C1 segment of cervical spinal cord (tissue), 14 donors: ENCODE data around the gene NET1.
"Not testable (repeated sequence)": the region's sequence is repeated elsewhere in the genome, so short reads cannot be mapped to it uniquely, and the experiment has no call there.

Experiments used
- DNase-seq, 14 donors: peaks; one replicate each; lab custom pipeline; 2025; lab: John Stamatoyannopoulos, UW

NET1 gene

DNA sequence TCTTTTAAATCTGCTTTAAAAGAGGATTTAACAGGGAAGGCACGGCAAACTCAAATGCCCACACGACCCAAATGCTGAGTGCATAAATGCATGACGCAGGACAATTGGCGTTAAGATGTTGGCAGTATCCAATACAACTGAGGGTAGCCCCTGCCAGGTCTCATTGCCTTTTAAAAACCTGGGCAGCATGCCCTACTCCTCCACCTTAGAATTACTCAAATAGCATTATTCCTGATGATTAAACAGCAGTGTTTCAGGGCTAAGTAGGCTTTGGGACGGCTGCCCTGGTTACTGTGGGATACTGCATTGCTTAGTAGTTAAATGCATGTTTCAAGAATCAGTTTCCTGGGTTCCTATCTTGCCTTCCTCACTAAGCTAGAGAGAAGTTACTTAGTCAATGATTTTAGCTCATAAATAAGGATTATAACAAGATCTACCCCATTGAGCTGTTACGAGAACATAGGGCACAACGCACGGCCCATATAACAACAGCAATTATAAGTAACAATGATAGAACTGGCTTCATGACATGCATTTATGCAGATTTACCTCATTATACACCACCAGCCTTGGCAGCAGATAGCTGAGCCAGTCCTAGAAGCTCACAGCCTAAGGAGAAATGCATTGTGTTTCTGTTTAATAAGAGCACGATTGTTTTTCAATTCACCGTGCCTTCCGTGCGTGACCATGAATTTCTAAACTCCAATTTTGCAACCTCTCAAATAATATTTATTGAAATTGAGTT, 15.6 kb upstream of the NET1 start:
- DNase-seq: peak in 9 of 14 donors; percentile 16 to 68 (median 42)

DNA sequence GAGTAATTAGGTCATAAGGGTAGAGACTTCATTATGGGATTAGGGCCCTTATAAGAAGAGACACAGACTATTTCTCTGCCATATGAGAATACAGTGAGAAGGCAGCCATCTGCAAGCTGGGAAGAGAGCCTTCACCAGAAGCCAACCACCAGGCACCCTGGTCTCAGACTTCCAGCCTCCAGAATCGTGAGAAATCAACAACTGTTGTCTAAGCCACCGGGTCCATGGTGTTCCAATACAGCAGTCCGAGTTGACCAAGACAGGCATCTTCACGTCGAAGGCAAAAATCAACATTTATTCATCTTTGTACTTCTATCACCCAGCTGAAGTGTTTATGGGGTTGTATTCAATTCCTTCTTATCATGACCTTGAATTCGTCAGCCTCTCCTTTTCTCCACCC, 13.0 kb upstream of the NET1 start:
- DNase-seq: no peak

DNA sequence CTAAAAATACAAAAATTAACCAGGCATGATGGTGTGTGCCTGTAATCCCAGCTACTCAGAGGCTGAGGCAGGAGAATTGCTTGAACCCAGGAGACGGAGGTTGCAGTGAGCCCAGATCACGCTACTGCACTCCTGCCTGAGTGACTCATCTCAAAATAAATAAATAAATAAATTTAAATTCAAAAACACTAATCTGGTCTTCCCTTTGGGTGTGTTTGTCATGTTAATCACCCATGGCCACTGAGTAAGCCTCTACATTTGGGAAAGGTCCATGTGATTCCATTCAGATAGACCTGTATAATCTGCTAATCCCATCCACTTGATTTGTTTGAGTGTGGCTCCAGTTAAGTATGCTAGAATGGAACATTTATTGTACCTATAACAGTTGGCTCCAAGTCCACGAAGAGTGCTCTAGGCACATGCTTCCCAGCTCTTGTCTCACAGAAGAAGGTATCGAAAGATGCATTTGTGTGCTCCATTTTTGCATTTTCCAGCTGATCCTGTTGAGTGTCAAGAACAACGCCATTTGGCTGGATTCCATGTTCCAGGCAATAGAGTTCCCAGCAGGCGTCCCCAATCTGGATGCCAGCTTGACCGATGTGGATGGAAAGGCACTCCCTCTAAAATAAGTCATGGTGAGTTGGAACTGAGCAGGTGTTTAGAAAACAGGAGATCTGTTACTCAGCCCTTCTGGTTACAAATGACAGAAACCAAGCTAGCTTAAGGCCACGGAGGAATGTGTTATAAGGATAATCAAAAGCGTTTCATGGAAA, 11.7 kb upstream of the NET1 start:
- DNase-seq: peak in 1 of 14 donors; percentile 12

DNA sequence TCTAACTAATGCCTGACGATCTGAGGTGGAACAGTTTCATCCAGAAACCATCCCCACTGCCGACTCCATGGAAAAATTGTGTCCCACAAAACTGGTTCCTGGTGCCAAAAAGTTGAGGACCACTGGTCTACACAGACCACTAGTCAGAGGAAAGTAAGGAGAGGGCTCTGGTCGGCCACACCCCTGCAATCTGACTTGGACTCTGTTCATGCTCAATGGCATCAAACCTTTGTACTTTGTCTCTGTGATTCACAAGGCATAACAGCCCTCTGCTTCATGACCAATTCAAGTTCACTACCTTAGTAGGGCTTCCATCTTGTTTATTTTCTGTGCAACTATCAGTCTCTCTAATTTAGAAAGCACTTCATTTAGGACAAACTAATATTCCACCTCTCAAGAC, 9.6 kb upstream of the NET1 start:
- no peak for DNase-seq

DNA sequence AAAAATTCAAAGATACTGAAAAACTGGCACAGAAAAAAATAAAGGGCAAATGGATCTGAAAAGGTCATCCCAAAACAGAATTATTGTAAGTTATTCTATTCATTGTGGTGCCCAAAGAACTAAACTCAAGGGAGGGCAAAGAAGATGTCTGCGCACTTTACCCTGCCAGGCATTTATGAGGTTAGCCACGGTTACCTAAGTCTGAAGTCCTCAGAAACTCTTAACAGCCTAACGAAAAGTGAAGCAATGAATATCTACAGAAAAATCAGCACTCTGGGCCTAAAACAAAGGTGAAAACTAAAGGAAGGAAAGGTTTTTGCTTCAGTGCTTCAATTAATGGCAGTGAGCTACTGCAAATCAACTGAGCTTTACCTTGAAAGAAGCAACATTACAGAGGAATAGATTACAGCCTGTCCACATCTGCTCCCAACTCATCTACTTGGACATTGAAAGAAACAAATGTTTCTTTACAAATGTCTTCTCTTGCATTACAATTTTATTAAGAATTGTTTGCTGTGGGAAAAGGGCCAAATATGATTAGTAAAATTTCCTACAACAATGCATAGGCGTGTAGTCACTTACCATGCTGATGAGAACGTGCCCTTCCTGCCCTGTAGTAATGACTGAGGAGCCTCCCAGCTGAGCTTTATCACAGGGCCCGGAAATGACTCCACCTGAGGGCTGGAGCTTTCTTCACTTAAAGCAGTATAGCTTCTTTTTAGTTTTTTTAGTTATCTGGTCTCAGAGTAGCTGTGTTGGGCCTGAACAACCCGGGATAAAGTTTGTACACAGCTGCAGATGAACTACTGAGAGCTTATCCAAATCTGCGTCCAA, 7.9 kb upstream of the NET1 start, which contains the start of gene TUBAL3:
Gene TUBAL3, minus strand, starts transcription at position 621 of the 834 bp plus-strand sequence. Its CDS starts 36 bp downstream, at position 585.
- no peak for DNase-seq

DNA sequence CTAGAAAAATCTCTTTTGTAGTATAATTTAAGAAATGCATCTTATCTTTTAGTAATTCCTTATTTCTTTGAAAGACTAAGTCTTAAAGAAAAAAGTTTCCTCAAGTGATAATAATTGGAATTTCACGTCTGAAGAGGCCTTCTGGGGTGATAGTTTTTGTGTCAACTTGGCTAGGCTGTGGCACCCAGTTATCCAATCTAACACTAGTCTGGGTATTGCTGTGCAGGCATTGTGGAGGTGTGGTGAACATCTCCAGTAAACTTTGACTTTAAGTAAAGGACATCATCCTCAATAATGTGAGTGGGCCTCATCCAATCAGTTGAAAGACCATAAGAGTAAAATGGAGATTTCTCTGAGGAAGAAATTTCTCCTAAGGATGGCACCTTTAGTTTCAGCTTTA, 5.4 kb upstream of the NET1 start:
- DNase-seq: no peak

DNA sequence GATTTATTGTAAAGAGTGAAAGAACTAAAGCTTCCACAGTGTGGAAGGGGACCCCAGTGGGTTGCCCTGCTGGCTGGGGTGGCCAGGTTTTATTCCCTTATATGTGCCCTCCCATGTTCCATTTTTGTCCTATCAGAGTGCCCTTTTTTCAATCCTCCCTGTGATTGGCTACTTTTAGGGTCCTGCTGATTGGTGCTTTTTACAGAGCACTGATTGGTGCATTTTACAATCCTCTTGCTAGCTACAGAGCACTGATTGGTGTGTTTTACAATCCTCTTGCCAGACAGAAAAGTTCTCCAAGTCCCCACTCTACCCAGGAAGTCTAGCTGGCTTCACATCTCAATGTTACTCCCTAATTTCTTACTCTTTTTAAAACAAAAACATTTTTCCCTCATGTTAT, 1.6 kb upstream of the NET1 start:
- not testable (repeated sequence) for DNase-seq

DNA sequence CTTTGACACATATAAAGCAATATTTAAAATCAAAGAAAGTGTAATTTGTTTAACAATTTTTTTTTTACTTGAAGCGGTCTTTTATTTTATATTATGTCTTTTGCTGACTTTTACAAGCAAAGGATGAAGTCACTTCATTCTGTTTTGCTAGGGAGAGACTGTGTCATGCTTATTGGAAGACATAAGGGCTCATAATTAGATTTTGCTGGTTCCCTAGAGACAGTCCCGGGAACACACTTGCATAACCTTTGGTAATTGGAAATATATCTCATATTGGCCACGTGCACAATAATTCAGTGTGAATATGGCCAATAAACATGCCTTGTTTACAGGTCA, 448 bp upstream of the NET1 start:
- no peak for DNase-seq

DNA sequence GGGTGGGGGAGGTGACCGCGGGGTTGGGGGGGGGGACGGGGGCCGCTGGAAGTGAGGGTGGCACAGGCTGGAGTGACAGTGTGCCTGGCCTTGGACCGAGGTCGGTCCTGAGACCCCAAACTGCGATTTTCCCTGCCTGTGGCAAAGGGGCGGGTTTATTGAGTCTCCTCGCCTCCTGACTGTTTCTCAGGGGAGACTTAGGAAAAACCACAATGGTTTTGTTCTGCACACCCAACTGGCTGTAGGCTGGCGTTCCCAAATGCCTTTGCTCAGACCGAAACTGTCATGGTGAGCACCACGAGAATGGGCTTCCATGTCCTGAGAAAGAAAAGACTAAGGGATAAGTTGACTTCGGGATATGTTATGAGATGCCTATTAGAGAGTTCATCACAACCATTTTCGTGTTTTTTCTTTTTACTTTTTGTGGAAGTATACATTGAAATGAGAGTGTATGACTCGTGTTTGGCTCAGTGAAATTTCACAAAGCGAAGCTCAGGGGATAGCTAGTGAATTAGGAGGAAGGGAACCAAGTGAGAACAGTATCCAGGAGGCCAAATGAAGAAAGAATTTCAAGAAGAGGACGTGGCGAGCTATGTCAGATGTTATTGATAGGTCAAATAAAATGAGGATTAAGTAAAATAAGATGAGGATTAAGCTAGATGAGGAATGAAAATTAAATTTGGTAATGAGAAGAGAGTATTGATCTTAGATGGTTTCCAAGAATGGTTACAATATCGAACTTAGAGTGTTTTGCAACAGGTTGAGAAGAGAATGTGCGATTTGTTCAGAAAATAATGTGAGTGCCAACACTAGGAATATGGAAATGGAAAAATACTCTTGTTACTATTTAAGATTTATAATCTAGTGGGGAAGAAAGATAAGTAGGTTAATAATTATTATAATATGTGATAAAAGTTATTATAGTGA, 918 bp downstream of the NET1 start:
- peak in 3 of 14 donors; percentile 41 to 64 (median 45) for DNase-seq

DNA sequence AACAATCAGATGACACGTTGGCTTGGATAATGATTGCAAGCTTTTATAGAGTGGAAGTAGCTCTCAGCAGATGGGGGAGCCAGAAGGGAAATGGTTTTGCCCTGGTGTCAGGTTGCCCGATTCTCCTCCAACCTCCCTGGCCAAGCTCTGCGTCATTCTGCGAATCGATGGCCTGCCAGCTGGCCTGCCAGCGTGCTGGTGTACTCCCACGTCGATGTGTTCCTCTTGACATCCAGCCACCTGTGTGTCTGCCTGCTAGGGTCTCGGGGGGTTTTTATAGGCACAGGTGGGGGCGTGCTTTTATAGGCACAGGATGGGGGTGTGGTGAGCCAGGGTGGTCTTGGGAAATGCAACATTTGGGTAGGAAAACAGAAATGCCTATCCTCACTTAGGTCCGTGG, 4.6 kb downstream of the NET1 start:
- DNase-seq: peak in 3 of 14 donors; percentile 2 to 89 (median 20)

DNA sequence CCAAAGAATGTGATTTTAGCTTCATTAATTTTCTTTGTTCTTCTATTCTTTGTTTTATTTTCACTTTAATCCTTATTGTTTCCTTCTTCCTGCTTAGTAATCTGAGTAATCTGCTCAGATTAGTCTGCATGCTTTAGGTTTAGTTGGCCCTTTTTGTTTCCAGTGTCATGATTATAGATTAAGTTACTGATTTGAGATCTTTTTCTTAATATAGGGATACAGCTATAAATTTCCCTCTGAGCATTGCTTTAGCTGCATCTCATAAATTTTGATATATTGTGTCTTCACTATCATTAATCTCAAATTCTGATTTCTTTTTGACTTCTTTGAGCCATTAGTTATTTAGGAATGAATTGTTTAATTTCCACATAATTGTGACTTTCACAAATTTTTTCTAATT, 6.2 kb downstream of the NET1 start:
- DNase-seq: no peak

DNA sequence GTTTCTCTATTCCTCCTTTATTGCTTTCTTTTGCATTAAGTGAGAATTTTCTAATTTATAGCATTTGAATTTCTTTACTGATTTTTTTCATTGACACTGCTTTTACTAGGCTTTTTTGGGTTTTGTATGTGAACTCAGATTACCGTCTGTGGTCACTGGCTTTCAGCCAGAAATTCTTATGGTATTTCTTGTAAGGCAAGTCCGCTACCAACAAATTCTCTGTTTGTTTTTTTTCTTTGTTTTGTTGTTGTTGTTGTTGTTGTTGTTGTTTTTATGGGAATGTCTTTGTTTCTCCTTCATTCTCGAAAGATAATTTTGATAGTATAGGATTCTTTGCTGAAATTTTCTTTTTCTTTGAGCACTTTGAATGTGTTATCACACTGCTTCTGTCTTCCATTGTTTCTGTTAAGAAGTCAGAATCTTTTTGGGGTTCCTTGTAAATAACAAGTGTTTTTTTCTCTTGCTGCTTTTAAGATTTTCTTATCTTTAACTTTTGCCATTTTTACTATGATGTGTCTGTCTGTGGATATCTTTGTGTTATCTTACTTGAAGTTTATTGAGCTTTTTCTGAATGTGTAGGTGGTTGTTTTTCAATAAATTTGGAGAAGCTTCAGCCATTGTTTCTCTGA, 7.2 kb downstream of the NET1 start:
- DNase-seq: no peak

DNA sequence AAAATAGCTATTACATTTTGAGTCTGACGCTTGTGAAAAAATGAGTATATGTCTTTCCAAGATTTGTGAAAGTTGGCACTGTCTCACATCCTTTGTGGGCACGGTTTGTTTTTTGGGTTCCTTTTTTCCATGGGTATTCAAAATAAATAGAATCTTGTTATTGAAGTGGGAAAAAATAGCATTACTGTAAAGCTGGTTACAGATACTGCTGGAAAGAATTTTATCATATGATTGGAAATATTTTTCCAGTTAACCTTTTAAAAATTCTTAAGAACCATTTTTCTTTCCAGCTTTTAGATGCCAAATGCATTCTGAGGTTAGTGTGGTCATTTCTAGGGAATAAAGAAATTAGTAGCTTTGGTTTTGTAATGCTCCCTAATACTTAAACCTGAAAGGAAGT, 11.4 kb downstream of the NET1 start:
- DNase-seq: no peak

DNA sequence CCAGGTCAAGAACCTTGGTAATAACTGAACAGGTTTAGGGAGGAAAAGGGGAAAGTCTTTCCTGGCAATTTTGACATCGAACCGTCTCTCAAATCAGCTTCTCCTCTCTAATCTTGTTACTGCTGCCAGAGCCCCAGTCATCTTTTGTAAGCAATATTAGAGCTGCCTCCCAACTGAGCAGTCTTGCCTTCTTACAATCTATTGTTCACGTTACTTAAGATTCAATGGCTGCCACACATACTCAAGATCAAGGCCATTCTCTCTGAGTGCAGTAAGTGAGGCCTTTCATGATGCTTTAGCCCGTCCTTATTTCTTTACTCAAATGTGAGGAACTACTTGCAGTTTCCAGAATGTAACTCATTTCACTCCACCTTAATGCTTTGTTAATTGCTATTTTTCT, 12.4 kb downstream of the NET1 start:
- DNase-seq: no peak

DNA sequence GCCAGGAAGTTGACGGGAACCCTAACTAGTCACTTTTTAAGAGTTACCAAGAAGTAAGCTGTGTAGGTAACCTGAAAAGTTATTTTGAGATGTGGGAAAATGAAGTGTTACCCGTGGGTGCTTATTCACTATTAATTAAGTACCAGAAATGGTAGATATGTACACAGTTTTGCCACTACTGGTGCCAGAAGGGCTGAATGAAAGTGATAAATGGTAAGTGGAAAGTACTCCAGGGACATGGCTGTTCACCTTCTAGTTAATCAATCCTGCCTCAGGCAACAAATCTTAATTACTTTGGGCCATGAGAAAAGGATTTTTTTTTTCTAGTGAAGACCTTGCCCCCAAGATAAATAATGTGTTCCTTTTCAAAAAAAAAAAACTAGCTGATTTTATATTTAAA, 15.8 kb downstream of the NET1 start:
- no peak for DNase-seq

DNA sequence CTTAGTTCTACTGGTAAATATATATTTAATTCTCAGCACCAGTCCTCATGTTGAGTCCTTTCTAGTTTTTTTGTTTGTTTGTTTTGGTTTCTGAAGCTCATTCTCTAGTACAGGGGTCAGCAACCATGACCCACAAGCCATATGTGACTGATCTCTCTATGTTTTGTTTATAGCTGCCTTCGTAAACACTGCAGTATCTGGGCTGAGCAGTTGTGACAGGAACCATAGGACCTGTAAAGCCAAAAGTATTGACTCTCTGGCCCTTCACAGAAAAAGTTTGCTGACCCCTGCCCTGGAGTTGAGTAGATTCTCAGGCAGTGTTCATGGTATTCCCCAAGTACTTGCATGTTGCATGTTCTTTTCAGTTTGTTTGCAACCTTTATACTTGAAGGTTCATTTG, 20.8 kb downstream of the NET1 start:
- no peak for DNase-seq

DNA sequence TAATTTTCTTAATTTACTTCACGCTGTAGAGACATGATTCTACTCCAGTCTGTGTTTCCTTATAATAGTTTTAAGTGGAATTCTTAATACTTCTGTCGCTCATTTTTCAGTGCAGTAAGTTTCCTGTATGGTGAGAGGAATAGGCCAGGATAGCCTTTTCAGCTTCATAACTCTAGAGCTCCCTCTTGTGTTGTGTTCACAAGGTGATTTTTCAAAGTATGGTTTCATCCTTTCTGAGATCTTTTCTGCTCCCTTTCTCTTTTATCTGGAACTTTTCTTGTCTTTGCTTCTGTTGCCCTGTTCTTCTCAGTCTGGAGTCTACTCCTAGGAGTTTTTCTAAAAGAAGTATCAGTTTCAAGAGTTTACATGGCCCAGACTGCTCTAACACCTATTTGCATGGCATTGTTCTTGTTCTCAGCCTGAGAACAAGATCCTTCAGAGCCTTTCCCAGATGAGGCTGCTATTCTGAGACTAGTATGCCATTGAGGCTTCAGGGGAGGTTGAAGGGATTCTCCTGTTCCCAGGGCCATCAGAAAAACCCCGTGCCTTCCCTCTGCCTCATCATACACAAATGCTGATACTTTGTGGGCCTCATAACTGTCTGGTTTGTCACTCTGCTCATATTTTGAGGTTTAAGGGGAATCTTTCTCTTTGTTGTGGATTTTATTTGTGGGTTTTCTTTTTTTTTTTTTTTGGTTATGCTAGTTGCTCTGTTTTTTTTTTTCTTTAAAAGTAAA, 21.8 kb downstream of the NET1 start:
- DNase-seq: peak in 2 of 14 donors; percentile 9 to 15

DNA sequence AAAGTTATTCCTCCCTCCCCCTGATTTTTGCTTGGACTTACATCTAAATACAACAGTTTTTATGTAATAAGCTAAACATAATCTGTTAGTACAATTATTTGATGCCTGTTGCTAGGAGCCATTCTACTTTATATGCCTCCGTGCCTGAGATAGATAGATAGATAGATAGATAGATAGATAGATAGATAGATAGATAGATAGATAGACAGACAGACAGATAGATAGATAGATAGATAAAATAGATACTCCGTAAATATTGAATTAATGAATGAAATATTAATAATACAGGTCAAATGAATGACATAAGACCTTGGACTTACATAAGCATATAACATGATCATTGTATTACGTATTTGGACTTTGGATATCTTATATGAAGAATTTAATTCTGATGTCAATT, 23.0 kb downstream of the NET1 start:
- no peak for DNase-seq

DNA sequence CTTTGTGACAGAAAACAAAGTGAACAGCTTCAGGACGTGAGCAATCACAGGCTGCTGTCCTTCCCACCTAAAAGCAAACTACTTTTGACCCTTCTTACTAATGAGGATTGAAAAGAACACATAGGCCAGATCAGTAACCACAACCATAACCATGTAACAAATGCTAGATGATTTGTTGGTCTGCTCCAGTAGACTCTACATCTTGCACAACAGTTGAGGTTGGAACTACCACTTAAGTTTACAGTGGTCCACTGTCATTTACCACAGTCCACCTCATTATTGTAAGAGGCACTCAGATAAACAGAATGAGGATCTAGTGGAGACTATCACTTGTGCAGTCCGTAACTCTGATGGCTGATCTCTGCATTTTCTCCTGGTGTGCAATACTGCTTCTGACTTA, 27.8 kb downstream of the NET1 start:
- DNase-seq: no peak

DNA sequence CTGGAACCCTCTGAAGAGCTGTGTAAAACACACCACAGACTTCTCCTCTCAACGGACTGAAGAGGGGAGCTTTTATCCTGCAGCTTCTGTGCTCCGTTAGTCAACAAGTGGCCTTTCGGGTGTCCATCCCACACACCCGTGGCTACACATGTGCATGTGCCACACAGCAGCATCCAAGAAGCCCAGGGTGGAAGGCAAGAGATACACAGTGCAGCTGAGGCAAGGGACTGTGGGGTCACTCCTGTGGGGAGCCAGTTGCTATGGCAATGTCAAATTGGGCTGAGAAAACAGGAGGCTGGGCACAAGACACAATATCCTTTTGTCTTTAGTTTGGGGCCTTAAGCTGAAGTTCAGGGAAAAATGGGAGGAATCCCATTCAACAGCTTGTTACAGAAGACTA, 28.7 kb downstream of the NET1 start:
- no peak for DNase-seq
